ENCODE measurements around the gene GPR146.
A peak's percentile ranks its signal among the peaks of the same experiment; 100 is the strongest.
"Not testable (repeated sequence)": the region's sequence is repeated elsewhere in the genome, so short reads cannot be mapped to it uniquely, and the experiment has no call there.

The GPR146 gene

GRCh38 chr7:1058311-1058710 lies 14.0 kb downstream of the GPR146 start:
- DNase-seq (ENCODE audit: low read depth) = no peak

GRCh38 chr7:1058821-1059199 lies 14.5 kb downstream of the GPR146 start:
- DNase-seq (ENCODE audit: low read depth) = no peak

GRCh38 chr7:1059200-1060091 lies 15.1 kb downstream of the GPR146 start:
- DNase-seq (ENCODE audit: low read depth) = no peak

DNA sequence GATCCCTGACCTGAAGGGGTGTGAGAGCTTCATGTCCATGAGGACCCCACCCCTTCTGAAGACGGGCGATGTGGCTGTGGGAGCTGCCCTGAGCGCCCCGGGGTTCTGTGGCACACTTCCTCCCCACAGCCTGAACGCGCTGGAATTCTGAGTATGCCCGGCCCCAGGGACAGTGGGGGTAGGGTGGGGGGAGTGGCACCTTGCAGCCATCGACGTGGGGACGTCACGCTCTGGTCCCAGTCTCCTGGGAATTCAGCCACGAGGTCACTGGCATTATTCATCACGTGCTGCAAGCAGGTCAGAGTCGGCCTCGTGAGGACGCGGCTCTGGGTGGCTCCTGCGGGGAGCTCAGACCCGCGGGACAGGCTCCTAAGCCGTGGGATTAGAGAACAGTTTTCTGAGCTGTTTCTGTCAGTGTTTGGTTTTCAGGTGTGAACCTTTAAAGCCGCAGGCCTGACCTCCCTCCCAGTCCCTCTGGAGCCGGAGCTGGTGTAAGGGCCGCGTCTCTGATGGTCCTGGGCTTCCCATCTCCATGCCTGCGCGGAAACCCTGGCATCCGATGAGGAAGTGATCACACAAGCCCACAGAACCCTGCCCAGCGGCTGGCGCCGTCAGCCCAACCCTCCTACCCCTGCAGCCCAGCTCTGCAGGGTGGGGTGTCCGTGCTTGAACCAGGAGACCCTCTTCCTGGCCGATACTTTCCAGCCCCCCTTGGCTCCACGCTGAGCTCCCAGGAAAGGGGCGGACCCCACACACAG lies 16.1 kb downstream of the GPR146 start:
- DNase-seq (ENCODE audit: low read depth) = no peak

DNA sequence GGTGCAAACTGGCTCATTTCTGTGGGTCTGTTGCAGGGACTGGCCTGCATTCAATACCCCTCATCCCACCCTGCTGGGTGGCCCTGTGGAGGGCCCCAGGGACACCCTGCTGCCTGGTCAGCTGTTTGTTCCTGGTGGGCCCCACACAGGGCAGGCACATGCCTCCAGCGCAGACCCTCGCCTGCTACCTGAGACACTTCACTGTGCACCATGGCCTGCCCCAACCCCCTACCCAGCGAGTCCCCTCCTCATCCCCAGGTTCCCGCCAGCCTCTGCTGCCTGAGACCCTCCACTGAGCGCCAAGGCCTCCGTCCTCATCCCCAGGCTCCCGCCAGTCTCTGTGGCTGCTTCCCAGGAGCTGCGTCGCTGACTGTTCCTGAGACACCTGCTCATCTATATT lies 16.8 kb downstream of the GPR146 start:
- DNase-seq (ENCODE audit: low read depth) = no peak

GRCh38 chr7:1062296-1063294 lies 18.2 kb downstream of the GPR146 start:
- no peak for DNase-seq (ENCODE audit: low read depth)

GRCh38 chr7:1063361-1063760 lies 19.0 kb downstream of the GPR146 start:
- DNase-seq (ENCODE audit: low read depth) = no peak

- DNase-seq (ENCODE audit: low read depth) = no peak
These were observed 20.2 kb downstream of the GPR146 start for GRCh38 chr7:1064581-1064980.

DNA sequence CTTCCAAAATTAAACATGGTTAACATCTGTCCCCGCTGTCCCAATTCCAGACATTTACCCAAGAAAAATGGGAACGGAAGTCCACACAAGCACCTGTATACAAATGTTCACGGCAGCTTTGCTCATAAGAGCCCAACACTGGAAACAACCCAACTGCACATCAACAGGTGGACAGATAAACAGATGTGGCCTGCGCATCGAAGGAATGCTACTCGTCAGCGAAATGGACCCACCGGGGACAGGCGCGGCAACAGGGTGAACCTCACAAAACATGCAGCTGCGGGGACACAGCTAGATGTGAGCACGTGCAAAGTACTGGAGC lies 20.9 kb downstream of the GPR146 start:
- no peak for DNase-seq (ENCODE audit: low read depth)

- DNase-seq (ENCODE audit: low read depth) = peak; percentile 66
These were observed 21.4 kb downstream of the GPR146 start for GRCh38 chr7:1065585-1066241.

GRCh38 chr7:1066242-1066588 lies 21.9 kb downstream of the GPR146 start:
- DNase-seq (ENCODE audit: low read depth) = no peak

GRCh38 chr7:1068013-1068412 lies 23.7 kb downstream of the GPR146 start:
- no peak for DNase-seq (ENCODE audit: low read depth)

- DNase-seq (ENCODE audit: low read depth) = no peak
These were observed 24.3 kb downstream of the GPR146 start for GRCh38 chr7:1068619-1069018.

DNA sequence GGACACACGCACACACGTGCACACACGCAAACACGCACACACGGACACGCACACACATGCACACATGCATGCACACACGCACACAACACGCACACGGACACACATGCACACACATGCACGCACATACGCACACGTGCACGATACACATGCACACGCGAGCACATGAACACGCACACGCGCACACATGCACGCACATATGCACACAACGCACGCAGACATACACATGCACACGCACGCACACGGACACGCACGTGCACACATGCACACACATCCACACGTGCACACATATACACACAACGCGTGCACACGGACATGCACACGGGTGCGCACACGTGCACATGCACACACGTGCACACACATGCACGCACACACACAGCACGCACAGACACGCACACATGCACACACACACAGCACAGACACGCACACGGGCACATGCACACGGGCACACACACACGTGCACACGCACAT lies 26.2 kb downstream of the GPR146 start:
- DNase-seq (ENCODE audit: low read depth) = no peak

GRCh38 chr7:1071731-1072254 lies 27.4 kb downstream of the GPR146 start:
- DNase-seq (ENCODE audit: low read depth) = no peak

- DNase-seq (ENCODE audit: low read depth) = no peak
These were observed 29.0 kb downstream of the GPR146 start for GRCh38 chr7:1073142-1073977.

DNA sequence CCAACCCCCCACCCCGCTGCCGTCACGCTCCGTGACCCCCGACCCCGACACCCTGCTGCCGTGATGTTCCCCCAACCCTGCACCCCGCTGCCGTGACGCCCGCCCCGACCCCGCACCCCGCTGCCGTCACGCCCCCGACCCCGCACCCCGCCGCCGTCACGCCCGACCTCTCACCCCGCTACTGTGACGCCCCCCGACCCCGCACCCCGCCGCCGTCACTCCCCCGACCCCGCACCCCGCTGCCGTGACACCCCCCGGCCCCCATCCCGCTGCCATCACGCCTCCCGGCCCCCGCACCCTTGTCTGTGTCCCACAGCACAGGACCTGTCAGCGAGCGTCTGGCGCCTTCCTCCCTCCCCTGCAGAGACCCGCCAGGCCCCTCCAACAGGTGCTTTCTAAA lies 29.7 kb downstream of the GPR146 start:
- DNase-seq (ENCODE audit: low read depth) = not testable (repeated sequence)

GRCh38 chr7:1074593-1075431 lies 30.5 kb downstream of the GPR146 start:
- no peak for DNase-seq (ENCODE audit: low read depth)
